ENCODE data around the gene FRAS1. TPM values are rescaled to one million over a fixed set of nuclear protein-coding genes. Genes with fewer than 3 reads are reported as not detected.

Gene FRAS1
- total RNA-seq, 1 experiment from 2014 or later = 82.0 TPM

DNA sequence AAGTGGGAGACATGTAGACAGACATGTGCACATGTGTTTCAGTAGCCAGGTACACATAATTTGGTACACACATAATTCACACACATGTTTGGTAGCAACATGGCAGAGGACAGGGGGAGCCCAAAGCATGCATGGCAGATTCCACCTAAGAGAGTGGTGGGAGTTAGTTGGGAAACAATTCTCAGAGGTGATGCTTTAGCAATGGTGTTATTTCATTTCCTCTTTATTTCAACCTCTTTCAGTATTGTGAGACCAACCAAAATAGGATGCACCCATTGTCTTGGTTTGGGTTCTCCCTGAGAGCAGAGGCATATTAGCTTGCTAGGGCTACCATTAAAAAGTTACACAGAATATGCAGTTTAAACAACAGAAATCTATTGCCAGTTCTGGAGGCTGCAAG lies 402.2 kb downstream of the FRAS1 start (continued):
- no peak for TF ChIP-seq USF1 (CRISPR knock-in tag; IDR thresholded peaks at IDR 0.05)
- TF ChIP-seq, protein P1, sequence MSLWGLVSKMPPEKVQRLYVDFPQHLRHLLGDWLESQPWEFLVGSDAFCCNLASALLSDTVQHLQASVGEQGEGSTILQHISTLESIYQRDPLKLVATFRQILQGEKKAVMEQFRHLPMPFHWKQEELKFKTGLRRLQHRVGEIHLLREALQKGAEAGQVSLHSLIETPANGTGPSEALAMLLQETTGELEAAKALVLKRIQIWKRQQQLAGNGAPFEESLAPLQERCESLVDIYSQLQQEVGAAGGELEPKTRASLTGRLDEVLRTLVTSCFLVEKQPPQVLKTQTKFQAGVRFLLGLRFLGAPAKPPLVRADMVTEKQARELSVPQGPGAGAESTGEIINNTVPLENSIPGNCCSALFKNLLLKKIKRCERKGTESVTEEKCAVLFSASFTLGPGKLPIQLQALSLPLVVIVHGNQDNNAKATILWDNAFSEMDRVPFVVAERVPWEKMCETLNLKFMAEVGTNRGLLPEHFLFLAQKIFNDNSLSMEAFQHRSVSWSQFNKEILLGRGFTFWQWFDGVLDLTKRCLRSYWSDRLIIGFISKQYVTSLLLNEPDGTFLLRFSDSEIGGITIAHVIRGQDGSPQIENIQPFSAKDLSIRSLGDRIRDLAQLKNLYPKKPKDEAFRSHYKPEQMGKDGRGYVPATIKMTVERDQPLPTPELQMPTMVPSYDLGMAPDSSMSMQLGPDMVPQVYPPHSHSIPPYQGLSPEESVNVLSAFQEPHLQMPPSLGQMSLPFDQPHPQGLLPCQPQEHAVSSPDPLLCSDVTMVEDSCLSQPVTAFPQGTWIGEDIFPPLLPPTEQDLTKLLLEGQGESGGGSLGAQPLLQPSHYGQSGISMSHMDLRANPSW (CRISPR knock-in tag; conservative IDR thresholded peaks at IDR 0.05; ENCODE audit: low read depth) = no peak
- TF ChIP-seq, protein P2, sequence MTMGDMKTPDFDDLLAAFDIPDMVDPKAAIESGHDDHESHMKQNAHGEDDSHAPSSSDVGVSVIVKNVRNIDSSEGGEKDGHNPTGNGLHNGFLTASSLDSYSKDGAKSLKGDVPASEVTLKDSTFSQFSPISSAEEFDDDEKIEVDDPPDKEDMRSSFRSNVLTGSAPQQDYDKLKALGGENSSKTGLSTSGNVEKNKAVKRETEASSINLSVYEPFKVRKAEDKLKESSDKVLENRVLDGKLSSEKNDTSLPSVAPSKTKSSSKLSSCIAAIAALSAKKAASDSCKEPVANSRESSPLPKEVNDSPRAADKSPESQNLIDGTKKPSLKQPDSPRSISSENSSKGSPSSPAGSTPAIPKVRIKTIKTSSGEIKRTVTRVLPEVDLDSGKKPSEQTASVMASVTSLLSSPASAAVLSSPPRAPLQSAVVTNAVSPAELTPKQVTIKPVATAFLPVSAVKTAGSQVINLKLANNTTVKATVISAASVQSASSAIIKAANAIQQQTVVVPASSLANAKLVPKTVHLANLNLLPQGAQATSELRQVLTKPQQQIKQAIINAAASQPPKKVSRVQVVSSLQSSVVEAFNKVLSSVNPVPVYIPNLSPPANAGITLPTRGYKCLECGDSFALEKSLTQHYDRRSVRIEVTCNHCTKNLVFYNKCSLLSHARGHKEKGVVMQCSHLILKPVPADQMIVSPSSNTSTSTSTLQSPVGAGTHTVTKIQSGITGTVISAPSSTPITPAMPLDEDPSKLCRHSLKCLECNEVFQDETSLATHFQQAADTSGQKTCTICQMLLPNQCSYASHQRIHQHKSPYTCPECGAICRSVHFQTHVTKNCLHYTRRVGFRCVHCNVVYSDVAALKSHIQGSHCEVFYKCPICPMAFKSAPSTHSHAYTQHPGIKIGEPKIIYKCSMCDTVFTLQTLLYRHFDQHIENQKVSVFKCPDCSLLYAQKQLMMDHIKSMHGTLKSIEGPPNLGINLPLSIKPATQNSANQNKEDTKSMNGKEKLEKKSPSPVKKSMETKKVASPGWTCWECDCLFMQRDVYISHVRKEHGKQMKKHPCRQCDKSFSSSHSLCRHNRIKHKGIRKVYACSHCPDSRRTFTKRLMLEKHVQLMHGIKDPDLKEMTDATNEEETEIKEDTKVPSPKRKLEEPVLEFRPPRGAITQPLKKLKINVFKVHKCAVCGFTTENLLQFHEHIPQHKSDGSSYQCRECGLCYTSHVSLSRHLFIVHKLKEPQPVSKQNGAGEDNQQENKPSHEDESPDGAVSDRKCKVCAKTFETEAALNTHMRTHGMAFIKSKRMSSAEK (CRISPR knock-in tag; IDR thresholded peaks at IDR 0.05; ENCODE audit: borderline replicate concordance) = no peak
- no peak for TF ChIP-seq GTF2I (CRISPR knock-in tag; conservative IDR thresholded peaks at IDR 0.05)
- TF ChIP-seq JUN (CRISPR knock-in tag; IDR thresholded peaks at IDR 0.05) = no peak
- TF ChIP-seq ATF1 (CRISPR knock-in tag; IDR thresholded peaks at IDR 0.05) = no peak
- TF ChIP-seq, protein P3, sequence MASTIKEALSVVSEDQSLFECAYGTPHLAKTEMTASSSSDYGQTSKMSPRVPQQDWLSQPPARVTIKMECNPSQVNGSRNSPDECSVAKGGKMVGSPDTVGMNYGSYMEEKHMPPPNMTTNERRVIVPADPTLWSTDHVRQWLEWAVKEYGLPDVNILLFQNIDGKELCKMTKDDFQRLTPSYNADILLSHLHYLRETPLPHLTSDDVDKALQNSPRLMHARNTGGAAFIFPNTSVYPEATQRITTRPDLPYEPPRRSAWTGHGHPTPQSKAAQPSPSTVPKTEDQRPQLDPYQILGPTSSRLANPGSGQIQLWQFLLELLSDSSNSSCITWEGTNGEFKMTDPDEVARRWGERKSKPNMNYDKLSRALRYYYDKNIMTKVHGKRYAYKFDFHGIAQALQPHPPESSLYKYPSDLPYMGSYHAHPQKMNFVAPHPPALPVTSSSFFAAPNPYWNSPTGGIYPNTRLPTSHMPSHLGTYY (CRISPR knock-in tag; IDR thresholded peaks at IDR 0.05) = no peak
- no peak for TF ChIP-seq NR2C2 (CRISPR knock-in tag; IDR thresholded peaks at IDR 0.05)
- TF ChIP-seq FOXK1 (CRISPR knock-in tag; IDR thresholded peaks at IDR 0.05) = no peak
- TF ChIP-seq IRF1 (CRISPR knock-in tag; IDR thresholded peaks at IDR 0.05) = no peak
- TF ChIP-seq ZNF138 (CRISPR knock-in tag; conservative IDR thresholded peaks at IDR 0.05) = no peak
- TF ChIP-seq, protein P4, sequence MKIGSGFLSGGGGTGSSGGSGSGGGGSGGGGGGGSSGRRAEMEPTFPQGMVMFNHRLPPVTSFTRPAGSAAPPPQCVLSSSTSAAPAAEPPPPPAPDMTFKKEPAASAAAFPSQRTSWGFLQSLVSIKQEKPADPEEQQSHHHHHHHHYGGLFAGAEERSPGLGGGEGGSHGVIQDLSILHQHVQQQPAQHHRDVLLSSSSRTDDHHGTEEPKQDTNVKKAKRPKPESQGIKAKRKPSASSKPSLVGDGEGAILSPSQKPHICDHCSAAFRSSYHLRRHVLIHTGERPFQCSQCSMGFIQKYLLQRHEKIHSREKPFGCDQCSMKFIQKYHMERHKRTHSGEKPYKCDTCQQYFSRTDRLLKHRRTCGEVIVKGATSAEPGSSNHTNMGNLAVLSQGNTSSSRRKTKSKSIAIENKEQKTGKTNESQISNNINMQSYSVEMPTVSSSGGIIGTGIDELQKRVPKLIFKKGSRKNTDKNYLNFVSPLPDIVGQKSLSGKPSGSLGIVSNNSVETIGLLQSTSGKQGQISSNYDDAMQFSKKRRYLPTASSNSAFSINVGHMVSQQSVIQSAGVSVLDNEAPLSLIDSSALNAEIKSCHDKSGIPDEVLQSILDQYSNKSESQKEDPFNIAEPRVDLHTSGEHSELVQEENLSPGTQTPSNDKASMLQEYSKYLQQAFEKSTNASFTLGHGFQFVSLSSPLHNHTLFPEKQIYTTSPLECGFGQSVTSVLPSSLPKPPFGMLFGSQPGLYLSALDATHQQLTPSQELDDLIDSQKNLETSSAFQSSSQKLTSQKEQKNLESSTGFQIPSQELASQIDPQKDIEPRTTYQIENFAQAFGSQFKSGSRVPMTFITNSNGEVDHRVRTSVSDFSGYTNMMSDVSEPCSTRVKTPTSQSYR (CRISPR knock-in tag; IDR thresholded peaks at IDR 0.05) = no peak
- TF ChIP-seq ZMAT4 (CRISPR knock-in tag; IDR thresholded peaks at IDR 0.05) = no peak
- TF ChIP-seq, protein P5, sequence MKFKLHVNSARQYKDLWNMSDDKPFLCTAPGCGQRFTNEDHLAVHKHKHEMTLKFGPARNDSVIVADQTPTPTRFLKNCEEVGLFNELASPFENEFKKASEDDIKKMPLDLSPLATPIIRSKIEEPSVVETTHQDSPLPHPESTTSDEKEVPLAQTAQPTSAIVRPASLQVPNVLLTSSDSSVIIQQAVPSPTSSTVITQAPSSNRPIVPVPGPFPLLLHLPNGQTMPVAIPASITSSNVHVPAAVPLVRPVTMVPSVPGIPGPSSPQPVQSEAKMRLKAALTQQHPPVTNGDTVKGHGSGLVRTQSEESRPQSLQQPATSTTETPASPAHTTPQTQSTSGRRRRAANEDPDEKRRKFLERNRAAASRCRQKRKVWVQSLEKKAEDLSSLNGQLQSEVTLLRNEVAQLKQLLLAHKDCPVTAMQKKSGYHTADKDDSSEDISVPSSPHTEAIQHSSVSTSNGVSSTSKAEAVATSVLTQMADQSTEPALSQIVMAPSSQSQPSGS (CRISPR knock-in tag; IDR thresholded peaks at IDR 0.05; ENCODE audit: borderline replicate concordance, low read depth) = no peak
- no peak for TF ChIP-seq ZNF512 (CRISPR knock-in tag; IDR thresholded peaks at IDR 0.05; ENCODE audit: borderline replicate concordance)

All from WTC11 (cell line).